ENCODE measurements around the gene GNPDA1.
A peak's percentile ranks its signal among the peaks of the same experiment; 100 is the strongest.

The GNPDA1 gene

DNA sequence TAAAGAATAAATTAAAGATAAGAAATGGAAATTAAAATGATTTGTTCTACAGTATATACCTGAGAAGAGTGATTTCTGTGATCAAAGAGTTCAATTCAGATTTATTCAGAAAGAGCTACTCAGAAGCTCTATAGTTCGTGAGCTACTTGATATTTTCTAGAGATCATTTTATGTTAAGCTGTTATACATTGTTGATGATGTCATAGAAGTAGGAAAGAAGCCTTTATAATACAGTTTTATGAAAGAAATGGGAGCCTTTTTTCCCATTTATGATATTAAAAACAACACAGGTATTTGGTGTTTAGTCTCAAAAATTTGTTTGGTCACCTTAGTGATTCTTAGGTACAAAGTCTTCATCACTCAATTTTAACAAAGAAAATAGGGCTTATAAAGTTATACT lies 23.1 kb downstream of the GNPDA1 start:
- no peak overlapping the region for H3K4me3 ChIP-seq (replicated peaks; ENCODE audit: low read depth, low read length)
- TF ChIP-seq, protein P1, sequence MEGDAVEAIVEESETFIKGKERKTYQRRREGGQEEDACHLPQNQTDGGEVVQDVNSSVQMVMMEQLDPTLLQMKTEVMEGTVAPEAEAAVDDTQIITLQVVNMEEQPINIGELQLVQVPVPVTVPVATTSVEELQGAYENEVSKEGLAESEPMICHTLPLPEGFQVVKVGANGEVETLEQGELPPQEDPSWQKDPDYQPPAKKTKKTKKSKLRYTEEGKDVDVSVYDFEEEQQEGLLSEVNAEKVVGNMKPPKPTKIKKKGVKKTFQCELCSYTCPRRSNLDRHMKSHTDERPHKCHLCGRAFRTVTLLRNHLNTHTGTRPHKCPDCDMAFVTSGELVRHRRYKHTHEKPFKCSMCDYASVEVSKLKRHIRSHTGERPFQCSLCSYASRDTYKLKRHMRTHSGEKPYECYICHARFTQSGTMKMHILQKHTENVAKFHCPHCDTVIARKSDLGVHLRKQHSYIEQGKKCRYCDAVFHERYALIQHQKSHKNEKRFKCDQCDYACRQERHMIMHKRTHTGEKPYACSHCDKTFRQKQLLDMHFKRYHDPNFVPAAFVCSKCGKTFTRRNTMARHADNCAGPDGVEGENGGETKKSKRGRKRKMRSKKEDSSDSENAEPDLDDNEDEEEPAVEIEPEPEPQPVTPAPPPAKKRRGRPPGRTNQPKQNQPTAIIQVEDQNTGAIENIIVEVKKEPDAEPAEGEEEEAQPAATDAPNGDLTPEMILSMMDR (IDR thresholded peaks at IDR 0.05; ENCODE audit: low read length, missing control alignments): no peak
- DNase-seq (ENCODE audit: low read depth): no peak

GRCh38 chr5:141986072-141986471 lies 26.8 kb downstream of the GNPDA1 start:
- TF ChIP-seq, protein P1 (IDR thresholded peaks at IDR 0.05; ENCODE audit: low read length, missing control alignments): no peak
- H3K4me3 ChIP-seq (replicated peaks; ENCODE audit: low read depth, low read length): no peak overlapping the region
- no peak for DNase-seq (ENCODE audit: low read depth)

GRCh38 chr5:141982626-141983025 lies 30.2 kb downstream of the GNPDA1 start:
- DNase-seq (ENCODE audit: low read depth): no peak
- TF ChIP-seq, protein P1 (IDR thresholded peaks at IDR 0.05; ENCODE audit: low read length, missing control alignments): no peak
- H3K4me3 ChIP-seq (replicated peaks; ENCODE audit: low read depth, low read length): no peak overlapping the region

DNA sequence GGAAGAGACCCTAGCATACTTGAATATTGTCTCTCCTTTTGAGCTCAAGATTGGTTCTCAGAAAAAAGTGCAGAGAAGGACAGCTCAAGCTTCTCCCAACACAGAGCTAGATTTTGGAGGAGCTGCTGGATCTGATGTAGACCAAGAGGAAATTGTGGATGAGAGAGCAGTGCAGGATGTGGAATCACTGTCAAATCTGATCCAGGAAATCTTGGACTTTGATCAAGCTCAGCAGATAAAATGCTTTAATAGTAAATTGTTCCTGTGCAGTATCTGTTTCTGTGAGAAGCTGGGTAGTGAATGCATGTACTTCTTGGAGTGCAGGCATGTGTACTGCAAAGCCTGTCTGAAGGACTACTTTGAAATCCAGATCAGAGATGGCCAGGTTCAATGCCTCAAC lies 34.4 kb downstream of the GNPDA1 start:
- TF ChIP-seq, protein P1 (IDR thresholded peaks at IDR 0.05; ENCODE audit: low read length, missing control alignments): no peak

GRCh38 chr5:141976176-141976575 lies 36.7 kb downstream of the GNPDA1 start:
- H3K4me3 ChIP-seq (replicated peaks; ENCODE audit: low read depth, low read length): no peak overlapping the region
- DNase-seq (ENCODE audit: low read depth): no peak
- TF ChIP-seq, protein P1 (IDR thresholded peaks at IDR 0.05; ENCODE audit: low read length, missing control alignments): no peak

More for the DNA sequence above, 34.4 kb downstream of the GNPDA1 start:
- DNase-seq (ENCODE audit: low read depth): no peak
- H3K4me3 ChIP-seq (replicated peaks; ENCODE audit: low read depth, low read length): no peak overlapping the region

GRCh38 chr5:141973871-141974595 lies 38.8 kb downstream of the GNPDA1 start:
- TF ChIP-seq, protein P1 (IDR thresholded peaks at IDR 0.05; ENCODE audit: low read length, missing control alignments): no peak
- DNase-seq (ENCODE audit: low read depth): peak; percentile 42
- no peak overlapping the region for H3K4me3 ChIP-seq (replicated peaks; ENCODE audit: low read depth, low read length)

Data from fibroblast of pulmonary artery (primary cell).